Kidney (tissue), 14 donors: ENCODE results near the gene GNRH2. TPM values are rescaled to one million over a fixed set of nuclear protein-coding genes. Genes with fewer than 3 reads are reported as not detected.

ENCODE experiments used
- DNase-seq, 5 donors: peaks; one replicate each; pipeline ENCODE4 v3.0.0-alpha.2; 2013 to 2020
- FAIRE-seq: peaks from 2 replicates; lab custom pipeline; 2012; peaks lifted over from hg19 to GRCh38; lab: Jason Lieb, UNC
- H3K27ac ChIP-seq, 2 donors: one replicate each; pipeline ENCODE4 v1.7.0; 2013; ENCODE audit warnings: low read depth in 2 of 2, low read length in 2 of 2, inconsistent platforms in 1 of 2
- H3K27me3 ChIP-seq: one replicate; pipeline ENCODE4 v1.7.1; 2013; ENCODE audit warnings: low read length, inconsistent platforms; ENCODE audit not compliant: control insufficient read depth, insufficient read depth
- H3K36me3 ChIP-seq, 3 donors: one replicate each; pipeline versions ENCODE4 v1.7.0 to v1.7.1; 2013; ENCODE audit warnings: low read length in 3 of 3, control low read depth in 1 of 3, inconsistent platforms in 1 of 3; ENCODE audit not compliant: insufficient read depth in 3 of 3, control insufficient read depth in 2 of 3
- H3K4me1 ChIP-seq, 3 donors: one replicate each; pipeline versions ENCODE4 v1.7.0 to v1.7.1; 2013; ENCODE audit warnings: low read length in 3 of 3, inconsistent platforms in 1 of 3, low read depth in 1 of 3; ENCODE audit not compliant: control insufficient read depth in 2 of 3, insufficient read depth in 2 of 3
- H3K4me3 ChIP-seq, 3 donors: one replicate each; pipeline versions ENCODE4 v1.7.0 to v1.8.1; 2013; ENCODE audit warnings: low read length in 3 of 3, control low read depth in 1 of 3, inconsistent platforms in 1 of 3
- H3K9ac ChIP-seq, 3 donors: one replicate each; pipeline versions ENCODE4 v1.7.0 to v1.7.1; 2013; ENCODE audit warnings: low read length in 3 of 3, control low read depth in 1 of 3, inconsistent platforms in 1 of 3
- H3K9me3 ChIP-seq, 3 donors: one replicate each; pipeline versions ENCODE4 v1.7.0 to v1.7.1; 2013; ENCODE audit warnings: low read length in 3 of 3, control low read depth in 1 of 3, inconsistent platforms in 1 of 3; ENCODE audit not compliant: control insufficient read depth in 2 of 3, insufficient read depth in 1 of 3
- CTCF ChIP-seq: IDR thresholded peaks from 3 replicates; pipeline ENCODE4 v1.5.1; 2012; ENCODE audit warnings: mild to moderate bottlenecking, moderate library complexity, borderline replicate concordance; ENCODE audit not compliant: insufficient read depth; ENCODE audit errors: extremely low read depth
- intact Hi-C: fragments of 100-400 bp; cut with DNase I; formaldehyde crosslinking; loops from one replicate; pipeline ENCODE4 v1.11.1; 2022
- polyA plus RNA-seq: library from polyadenylated mRNA; stranded (reverse); fragments of 350-450 nt; fragmentation: Illumina TruSeq; extraction: RNeasy Lipid Tissue Mini Kit (QIAGEN cat#74804); gene quantifications from one replicate; pipeline ENCODE4 v1.2.3, GENCODE V29; 2014; ENCODE audit warnings: low read depth, low replicate concordance; ENCODE audit not compliant: insufficient read depth
- total RNA-seq: library from RNA; stranded (reverse); fragmentation: NEBNext Ultra II Directional; extraction: Animal tissue kit (Norgen Biotek cat#: 25700); gene quantifications from one replicate; pipeline ENCODE4 v1.2.1, GENCODE V29; 2021
- donor health status: control.
- donor health status: control.
- donor health status: control.
- donor health status: control.
- donor health status: control.
- donor health status: DM: yes; HTN: yes; CAD: no.
- donor health status: Normal renal cell carcinoma (clear cell type).

The GNRH2 gene
- total and polyA plus RNA-seq, 2 donors from 2014 or later = not detected

GRCh38 chr20:3081641-3082040 is 38.2 kb downstream of the GNRH2 start:
- intact Hi-C loops = no loop called here
- H3K27me3 ChIP-seq = peaks cover 15% of the 10 kb centered on the region
- FAIRE-seq = no peak
- TF ChIP-seq CTCF = no peak
- no peaks in the 10 kb centered on the region for H3K9me3 ChIP-seq
- H3K4me1 ChIP-seq = peaks cover 0 to 7% (median 6%) of the 10 kb centered on the region in 3 donors
- no peak overlapping the region for H3K27ac ChIP-seq
- DNase-seq = no peak
- H3K4me3 ChIP-seq = no peak overlapping the region
- H3K36me3 ChIP-seq = no peaks in the 10 kb centered on the region
- H3K9ac ChIP-seq = no peak overlapping the region

- no peak overlapping the region for H3K4me3 ChIP-seq
- DNase-seq (peak in 3 of 5 donors; percentile 30 to 58 (median 45)), FAIRE-seq (no peak)
- no peak overlapping the region for H3K27ac ChIP-seq
- no peak for TF ChIP-seq CTCF
- no peaks in the 10 kb centered on the region for H3K36me3 ChIP-seq
- H3K27me3 ChIP-seq = peaks cover 15% of the 10 kb centered on the region
- H3K9me3 ChIP-seq = no peaks in the 10 kb centered on the region
- no peak overlapping the region for H3K9ac ChIP-seq
- intact Hi-C loops = no loop called here
- peaks cover 0 to 7% (median 6%) of the 10 kb centered on the region in 3 donors for H3K4me1 ChIP-seq
Measured at GRCh38 chr20:3082306-3082951, 39.0 kb downstream of the GNRH2 start.

- DNase-seq = peak in 2 of 5 donors; percentile 22 to 66
- intact Hi-C loops = no loop called here
- no peak for TF ChIP-seq CTCF
Measured at GRCh38 chr20:3082955-3083952, 39.8 kb downstream of the GNRH2 start.

More at GRCh38 chr20:3082955-3083952, 39.8 kb downstream of the GNRH2 start:
- H3K27me3 ChIP-seq = peaks cover 15% of the 10 kb centered on the region
- H3K27ac ChIP-seq = no peak overlapping the region
- H3K9me3 ChIP-seq = no peaks in the 10 kb centered on the region
- H3K4me3 ChIP-seq = no peak overlapping the region
- H3K36me3 ChIP-seq = no peaks in the 10 kb centered on the region
- FAIRE-seq = no peak
- peaks cover 0 to 7% (median 6%) of the 10 kb centered on the region in 3 donors for H3K4me1 ChIP-seq
- H3K9ac ChIP-seq = no peak overlapping the region
